ENCODE measurements around the gene SYTL2.
"Not testable (repeated sequence)": the region's sequence is repeated elsewhere in the genome, so short reads cannot be mapped to it uniquely, and the experiment has no call there.

- TF ChIP-seq EP300 (IDR thresholded peaks at IDR 0.05; ENCODE audit: low read depth); POLR2A (IDR thresholded peaks at IDR 0.05); CTCF (IDR thresholded peaks at IDR 0.05); POLR2AphosphoS5 (IDR thresholded peaks at IDR 0.05): not testable (repeated sequence)
Measured at GRCh38 chr11:85859541-85859940, 48.6 kb upstream of the SYTL2 start.
